Measurements from ENCODE around the gene USP24.
"Not testable (repeated sequence)": the region's sequence is repeated elsewhere in the genome, so short reads cannot be mapped to it uniquely, and the experiment has no call there.

Gene USP24

DNA sequence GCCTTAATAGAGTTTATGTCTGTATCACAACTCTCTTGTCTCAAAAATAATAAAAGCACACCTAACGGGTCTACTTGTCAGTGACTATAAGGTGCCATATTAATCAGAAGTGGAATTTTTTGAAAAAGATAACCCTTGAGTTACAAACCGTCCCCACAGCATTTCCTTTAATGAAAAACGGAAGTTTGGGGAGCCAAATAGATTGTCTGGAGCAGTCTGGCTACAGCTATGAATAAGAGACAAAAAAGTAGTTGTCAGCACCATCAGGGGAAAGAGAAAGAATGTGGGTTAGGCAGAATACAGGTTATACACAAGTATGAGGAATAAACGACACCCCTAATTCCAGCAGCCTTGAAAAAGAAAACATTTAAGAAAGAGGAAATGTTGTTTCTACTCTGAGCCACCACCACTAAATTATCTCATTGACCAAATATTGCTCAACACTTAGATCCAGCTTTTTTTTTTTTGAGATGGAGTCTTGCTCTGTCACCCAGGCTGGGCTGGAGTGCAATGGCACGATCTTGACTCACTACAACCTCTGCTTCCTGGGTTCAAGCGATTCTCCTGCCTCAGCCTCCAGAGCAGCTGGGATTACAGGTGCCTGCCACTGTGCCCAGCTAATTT lies 29.4 kb upstream of the USP24 start:
- no peaks in the 10 kb centered on the region for H3K9me3 Mint-ChIP-seq
- peaks cover 7% of the 10 kb centered on the region for H3K27me3 Mint-ChIP-seq (ENCODE audit: low read depth)
- no peaks in the 10 kb centered on the region for H3K4me1 Mint-ChIP-seq (ENCODE audit: low read depth)
- no peaks in the 10 kb centered on the region for H3K36me3 Mint-ChIP-seq (ENCODE audit: low read depth)
- H3K27ac Mint-ChIP-seq, result no peak overlapping the region
- H3K4me3 Mint-ChIP-seq, result no peak overlapping the region
- no peak for DNase-seq (ENCODE audit: low spot score)

DNA sequence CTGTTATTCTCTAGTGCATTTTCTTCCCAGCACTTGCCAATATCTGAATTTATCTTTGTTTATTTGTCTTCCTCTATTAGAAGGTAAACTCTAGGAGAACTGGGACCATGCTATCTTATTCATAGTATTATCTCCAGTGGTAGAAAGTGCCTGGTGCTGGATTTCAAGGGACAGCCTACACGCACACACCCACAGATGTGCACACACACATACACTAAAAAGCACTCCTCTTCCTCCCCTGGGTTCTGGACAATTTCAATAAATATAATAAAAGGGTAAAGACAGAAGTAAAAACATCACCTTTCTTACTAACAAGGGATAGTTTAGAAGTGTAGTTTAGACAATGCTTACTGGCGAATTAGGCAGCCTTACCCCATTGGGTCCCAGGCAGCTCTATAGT lies 28.5 kb upstream of the USP24 start:
- Mint-ChIP-seq H3K9me3 (no peaks in the 10 kb centered on the region), H3K27ac (no peak overlapping the region), H3K4me3 (no peak overlapping the region), H3K36me3 (ENCODE audit: low read depth) (no peaks in the 10 kb centered on the region), H3K4me1 (ENCODE audit: low read depth) (no peaks in the 10 kb centered on the region), H3K27me3 (ENCODE audit: low read depth) (peaks cover 7% of the 10 kb centered on the region)
- no peak for DNase-seq (ENCODE audit: low spot score)

DNA sequence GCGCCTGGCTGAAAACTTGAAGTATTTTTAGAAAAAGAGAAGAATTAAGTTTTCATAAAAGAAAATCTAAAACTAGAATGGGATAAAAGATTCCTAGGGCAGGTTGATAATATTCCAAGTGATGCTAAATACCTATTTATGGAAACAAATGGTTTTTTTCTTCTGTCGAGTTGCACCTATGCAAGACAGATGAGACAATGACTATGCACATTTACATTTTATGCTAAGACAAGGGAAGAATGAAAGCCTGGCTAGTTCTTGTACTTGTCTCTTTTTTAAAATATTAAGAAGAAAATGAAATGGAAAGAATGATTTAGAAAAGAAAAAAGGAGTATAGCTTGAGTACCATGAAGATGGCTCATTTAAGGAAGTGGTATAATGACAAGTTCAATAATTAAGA lies 24.4 kb upstream of the USP24 start:
- H3K27me3 Mint-ChIP-seq (ENCODE audit: low read depth), result peaks cover 9% of the 10 kb centered on the region
- no peaks in the 10 kb centered on the region for H3K36me3 Mint-ChIP-seq (ENCODE audit: low read depth)
- no peak overlapping the region for H3K27ac Mint-ChIP-seq
- no peaks in the 10 kb centered on the region for H3K9me3 Mint-ChIP-seq
- DNase-seq (ENCODE audit: low spot score), result no peak
- H3K4me3 Mint-ChIP-seq, result no peak overlapping the region
- H3K4me1 Mint-ChIP-seq (ENCODE audit: low read depth), result no peaks in the 10 kb centered on the region

DNA sequence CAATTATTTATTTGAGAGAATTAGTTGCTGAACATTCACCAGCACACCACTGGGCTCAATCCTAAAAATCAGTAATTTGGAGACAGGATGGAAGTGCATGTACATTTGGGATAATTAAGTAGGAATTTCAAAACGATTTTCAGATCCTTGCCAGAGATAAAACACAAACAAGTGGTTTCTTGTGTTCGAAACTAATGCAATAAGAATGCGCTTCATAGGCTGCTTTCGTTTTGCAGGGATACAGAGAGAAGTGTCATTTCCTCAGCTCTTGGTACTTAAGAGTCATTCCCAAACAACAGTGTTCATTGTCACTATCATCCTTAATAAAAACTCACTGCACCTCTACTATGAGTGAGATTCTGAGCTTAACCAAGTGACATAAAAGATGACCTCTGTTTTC lies 20.6 kb upstream of the USP24 start:
- no peak for DNase-seq (ENCODE audit: low spot score)
- Mint-ChIP-seq H3K27ac (no peak overlapping the region), H3K9me3 (no peaks in the 10 kb centered on the region), H3K36me3 (ENCODE audit: low read depth) (no peaks in the 10 kb centered on the region), H3K4me3 (no peak overlapping the region), H3K4me1 (ENCODE audit: low read depth) (no peaks in the 10 kb centered on the region), H3K27me3 (ENCODE audit: low read depth) (peaks cover 20% of the 10 kb centered on the region)

DNA sequence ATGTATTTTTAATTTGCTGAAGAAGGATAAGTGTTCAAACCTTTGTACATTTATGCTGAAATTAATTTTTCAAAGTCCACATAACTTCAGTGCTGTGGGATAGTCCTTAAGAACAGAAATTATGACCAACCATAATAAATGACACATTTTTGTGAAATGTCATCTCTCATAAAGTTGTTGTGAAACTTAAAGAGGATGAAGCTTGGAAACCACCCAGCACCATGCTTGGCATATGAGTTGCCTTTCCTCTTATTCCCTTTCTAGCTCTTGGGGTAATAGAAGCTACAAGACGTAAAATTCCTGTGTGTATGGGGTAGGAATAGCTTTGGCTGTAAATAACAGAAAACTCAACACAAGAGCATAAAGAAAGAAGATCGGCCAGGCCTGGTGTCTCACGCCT lies 18.9 kb upstream of the USP24 start:
- H3K27me3 Mint-ChIP-seq (ENCODE audit: low read depth), result peaks cover 24% of the 10 kb centered on the region
- no peaks in the 10 kb centered on the region for H3K4me1 Mint-ChIP-seq (ENCODE audit: low read depth)
- H3K9me3 Mint-ChIP-seq, result no peaks in the 10 kb centered on the region
- no peak overlapping the region for H3K27ac Mint-ChIP-seq
- no peak for DNase-seq (ENCODE audit: low spot score)
- no peak overlapping the region for H3K4me3 Mint-ChIP-seq
- H3K36me3 Mint-ChIP-seq (ENCODE audit: low read depth), result no peaks in the 10 kb centered on the region

DNA sequence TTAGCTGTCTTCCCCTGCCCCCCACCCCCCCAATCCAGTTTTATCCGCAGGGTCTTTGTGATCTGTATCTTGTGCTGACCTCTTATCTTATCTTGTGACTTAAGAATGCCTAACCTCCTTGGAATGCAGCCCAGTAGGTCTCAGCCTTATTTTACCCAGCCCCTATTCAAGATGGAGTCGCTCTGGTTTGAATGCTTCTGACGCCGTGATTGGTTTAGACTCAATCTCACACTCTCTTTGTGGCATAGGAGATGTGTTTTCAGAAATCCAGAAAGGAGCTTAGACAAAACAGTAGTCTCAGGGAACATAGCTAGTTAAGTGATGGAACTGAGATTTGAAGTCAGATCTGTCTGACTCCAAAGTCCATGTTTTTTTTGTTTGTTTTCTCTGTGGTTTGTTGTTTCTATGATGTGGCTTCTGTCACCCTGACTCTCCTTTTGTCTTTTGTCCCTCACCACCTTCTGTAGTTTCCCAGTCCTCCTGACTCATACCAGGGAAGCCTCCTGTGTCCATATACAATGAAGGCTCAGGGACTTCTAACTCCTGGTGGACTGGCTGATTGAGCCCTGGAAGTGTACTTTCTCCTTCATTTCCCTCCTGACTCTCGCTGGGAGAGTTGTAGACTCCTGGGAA lies 18.1 kb upstream of the USP24 start:
- Mint-ChIP-seq H3K27ac (no peak overlapping the region), H3K27me3 (ENCODE audit: low read depth) (peaks cover 24% of the 10 kb centered on the region), H3K36me3 (ENCODE audit: low read depth) (no peaks in the 10 kb centered on the region), H3K4me3 (no peak overlapping the region), H3K9me3 (peaks cover 4% of the 10 kb centered on the region), H3K4me1 (ENCODE audit: low read depth) (no peaks in the 10 kb centered on the region)
- no peak for DNase-seq (ENCODE audit: low spot score)

DNA sequence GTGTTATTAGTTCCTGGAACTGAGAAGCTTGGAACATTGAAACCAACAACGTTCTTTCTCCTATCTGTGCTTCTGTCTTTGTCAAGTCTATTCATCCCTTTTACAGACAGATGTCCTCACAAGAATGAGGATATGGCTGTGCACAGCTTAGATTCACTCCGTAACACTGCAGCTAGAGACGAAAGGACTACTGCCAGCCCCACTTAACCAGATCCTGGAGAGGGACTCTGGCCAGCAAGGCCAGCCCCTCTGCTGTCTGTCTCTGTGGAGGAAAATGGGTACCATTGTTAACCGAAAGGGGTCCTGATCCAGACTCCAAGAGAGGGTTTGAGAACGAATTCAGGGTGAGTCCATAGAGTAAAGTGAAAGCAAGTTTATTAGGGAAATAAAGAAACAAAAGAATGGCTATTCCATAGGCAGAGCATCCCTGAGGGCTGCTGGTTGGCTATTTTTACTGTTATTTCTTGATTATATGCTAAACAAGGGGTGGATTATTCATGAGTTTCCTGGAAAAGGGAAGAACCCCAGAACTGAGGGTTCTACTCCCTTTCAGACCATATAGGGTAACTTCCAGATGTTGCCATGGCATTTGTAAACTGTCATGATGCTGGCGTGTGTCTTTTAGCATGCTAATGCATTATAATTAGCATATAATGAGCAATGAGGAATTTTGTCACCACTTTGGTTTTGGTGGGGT lies 17.4 kb upstream of the USP24 start:
- no peak overlapping the region for H3K27ac Mint-ChIP-seq
- no peak overlapping the region for H3K4me3 Mint-ChIP-seq

DNA sequence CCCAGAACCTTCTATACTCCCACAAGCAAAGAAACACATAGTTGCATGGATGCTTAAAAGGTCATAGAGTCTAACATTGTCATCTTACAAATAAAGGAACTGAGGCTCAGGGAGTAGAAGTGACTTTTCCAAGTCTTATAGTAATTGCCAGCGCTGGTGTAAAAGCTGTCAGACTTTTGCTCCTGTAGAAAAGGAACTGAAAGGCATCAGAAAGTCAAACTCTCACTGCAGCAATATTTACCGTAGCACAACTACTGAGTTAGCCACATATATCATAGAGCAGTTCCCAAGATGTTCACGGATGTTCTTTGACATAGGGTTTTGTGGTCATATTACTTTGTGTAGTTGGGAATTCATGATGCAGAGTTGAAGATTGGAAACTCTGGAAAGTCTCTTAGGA lies 16.6 kb upstream of the USP24 start:
- H3K27me3 Mint-ChIP-seq (ENCODE audit: low read depth), result peaks cover 24% of the 10 kb centered on the region
- no peak overlapping the region for H3K27ac Mint-ChIP-seq
- H3K4me3 Mint-ChIP-seq, result no peak overlapping the region
- H3K4me1 Mint-ChIP-seq (ENCODE audit: low read depth), result no peaks in the 10 kb centered on the region
- no peaks in the 10 kb centered on the region for H3K36me3 Mint-ChIP-seq (ENCODE audit: low read depth)
- H3K9me3 Mint-ChIP-seq, result peaks cover 4% of the 10 kb centered on the region
- no peak for DNase-seq (ENCODE audit: low spot score)

More for the DNA sequence above, 17.4 kb upstream of the USP24 start:
- DNase-seq (ENCODE audit: low spot score), result no peak
- Mint-ChIP-seq H3K9me3 (peaks cover 4% of the 10 kb centered on the region), H3K4me1 (ENCODE audit: low read depth) (no peaks in the 10 kb centered on the region), H3K36me3 (ENCODE audit: low read depth) (no peaks in the 10 kb centered on the region), H3K27me3 (ENCODE audit: low read depth) (peaks cover 24% of the 10 kb centered on the region)

DNA sequence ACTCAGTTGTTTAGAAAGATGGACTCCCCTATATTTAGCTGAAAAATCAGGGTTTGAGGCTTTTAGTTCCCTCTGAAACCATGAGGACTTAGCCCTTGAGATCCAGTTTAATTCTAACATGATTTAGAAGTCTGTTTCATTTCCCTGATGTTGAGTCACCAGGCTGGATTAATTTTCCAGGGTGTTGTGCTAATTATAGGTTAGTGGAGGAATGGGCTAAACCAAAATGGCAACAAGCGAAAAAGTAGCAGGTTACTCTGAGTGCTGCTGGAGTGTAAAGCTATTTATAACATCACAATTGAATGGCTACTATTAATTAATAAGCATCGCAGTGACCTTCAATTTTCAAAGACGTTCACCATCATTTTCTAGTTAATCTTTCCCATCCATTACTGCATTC lies 15.5 kb upstream of the USP24 start:
- Mint-ChIP-seq H3K9me3 (peaks cover 4% of the 10 kb centered on the region), H3K36me3 (ENCODE audit: low read depth) (no peaks in the 10 kb centered on the region), H3K27me3 (ENCODE audit: low read depth) (peaks cover 27% of the 10 kb centered on the region), H3K4me1 (ENCODE audit: low read depth) (no peaks in the 10 kb centered on the region), H3K4me3 (no peak overlapping the region), H3K27ac (no peak overlapping the region)
- DNase-seq (ENCODE audit: low spot score), result no peak

DNA sequence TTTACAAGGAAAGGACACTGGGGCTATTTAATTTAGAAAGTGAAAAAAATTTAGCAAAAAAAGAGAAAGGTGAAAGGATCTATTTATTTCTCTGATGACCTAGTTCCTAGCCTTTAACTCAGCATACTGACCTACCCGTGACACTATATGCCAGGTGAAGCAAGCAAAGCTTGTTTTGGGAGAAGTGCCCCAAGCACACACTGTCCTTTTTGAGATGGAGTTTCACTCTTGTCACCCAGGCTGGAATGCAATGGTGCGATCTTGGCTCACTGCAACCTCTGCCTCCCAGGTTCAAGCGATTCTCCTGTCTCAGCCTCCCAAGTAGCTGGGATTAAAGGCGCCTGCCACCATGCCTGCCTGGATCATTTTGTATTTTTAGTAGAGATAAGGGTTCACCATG lies 14.6 kb upstream of the USP24 start:
- peaks cover 26% of the 10 kb centered on the region for H3K27me3 Mint-ChIP-seq (ENCODE audit: low read depth)
- H3K27ac Mint-ChIP-seq; H3K9me3 Mint-ChIP-seq; H3K4me1 Mint-ChIP-seq (ENCODE audit: low read depth); DNase-seq (ENCODE audit: low spot score); H3K4me3 Mint-ChIP-seq; H3K36me3 Mint-ChIP-seq (ENCODE audit: low read depth): not testable (repeated sequence)

DNA sequence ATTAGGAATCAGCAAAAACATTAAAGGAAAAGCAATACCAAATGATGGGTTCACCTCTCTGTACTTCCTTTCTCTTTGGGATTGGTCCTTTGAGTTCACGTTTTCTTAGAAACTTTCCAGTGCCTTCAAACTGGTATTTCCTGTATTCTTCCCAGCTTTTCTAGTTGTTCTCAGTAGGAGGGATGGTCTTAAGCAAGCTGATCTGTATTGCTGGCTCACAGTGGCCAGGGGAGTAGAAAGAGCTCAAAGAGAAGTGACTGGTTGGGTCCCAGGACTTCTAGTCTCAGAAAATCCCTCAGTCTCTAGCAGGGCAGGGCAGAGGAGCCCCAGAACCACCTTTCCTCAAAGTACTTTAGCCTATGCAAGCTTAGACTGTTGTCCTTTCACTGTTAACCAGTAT lies 10.1 kb upstream of the USP24 start:
- Mint-ChIP-seq H3K27me3 (ENCODE audit: low read depth) (peaks cover 9% of the 10 kb centered on the region), H3K4me3 (no peak overlapping the region), H3K4me1 (ENCODE audit: low read depth) (no peaks in the 10 kb centered on the region), H3K9me3 (peaks cover 4% of the 10 kb centered on the region), H3K36me3 (ENCODE audit: low read depth) (no peaks in the 10 kb centered on the region), H3K27ac (no peak overlapping the region)
- no peak for DNase-seq (ENCODE audit: low spot score)

DNA sequence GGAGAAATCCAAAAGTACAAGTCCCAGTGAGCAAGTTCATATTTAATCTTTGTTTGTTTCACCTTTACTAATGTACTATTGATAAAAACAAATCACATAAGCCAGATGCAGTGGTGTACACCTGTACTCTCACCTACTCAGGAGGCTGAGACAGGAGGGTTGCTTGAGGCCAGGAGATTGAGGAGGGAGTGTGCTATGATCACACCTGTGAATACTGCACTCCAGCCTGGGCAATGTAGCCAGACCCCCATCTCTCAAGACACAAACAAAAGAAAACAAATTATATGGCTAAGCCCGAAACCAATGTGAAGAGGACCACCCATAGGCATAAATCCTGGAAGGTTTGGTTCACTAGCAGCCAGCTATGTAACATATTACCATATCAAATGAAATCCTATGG lies 9.6 kb upstream of the USP24 start:
- DNase-seq (ENCODE audit: low spot score), result no peak
- Mint-ChIP-seq H3K36me3 (ENCODE audit: low read depth) (no peaks in the 10 kb centered on the region), H3K4me3 (no peak overlapping the region), H3K9me3 (peaks cover 4% of the 10 kb centered on the region), H3K27me3 (ENCODE audit: low read depth) (peaks cover 6% of the 10 kb centered on the region), H3K4me1 (ENCODE audit: low read depth) (no peaks in the 10 kb centered on the region), H3K27ac (no peak overlapping the region)

DNA sequence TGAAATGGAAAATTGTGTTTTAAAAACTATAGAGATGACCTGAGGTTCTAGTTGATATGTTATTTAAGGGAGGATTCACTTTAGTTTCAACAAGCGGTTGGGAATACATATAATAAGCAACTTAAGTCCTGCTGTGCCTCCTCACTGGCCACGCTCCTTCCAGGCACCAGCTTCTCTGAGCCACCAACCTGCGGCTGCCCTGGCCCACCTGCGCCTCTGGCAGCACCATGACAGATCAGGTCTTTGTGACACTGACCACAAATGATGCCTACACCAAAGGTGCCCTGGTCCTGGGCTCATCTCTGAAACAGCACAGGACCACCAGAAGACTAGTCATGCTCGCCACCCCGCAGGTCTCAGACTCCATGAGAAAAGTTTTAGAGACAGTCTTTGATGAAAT lies 7.0 kb upstream of the USP24 start:
- Mint-ChIP-seq H3K27me3 (ENCODE audit: low read depth) (peaks cover 5% of the 10 kb centered on the region), H3K4me1 (ENCODE audit: low read depth) (peaks cover 10% of the 10 kb centered on the region), H3K36me3 (ENCODE audit: low read depth) (no peaks in the 10 kb centered on the region), H3K4me3 (no peak overlapping the region), H3K9me3 (no peaks in the 10 kb centered on the region), H3K27ac (no peak overlapping the region)
- DNase-seq (ENCODE audit: low spot score), result no peak

DNA sequence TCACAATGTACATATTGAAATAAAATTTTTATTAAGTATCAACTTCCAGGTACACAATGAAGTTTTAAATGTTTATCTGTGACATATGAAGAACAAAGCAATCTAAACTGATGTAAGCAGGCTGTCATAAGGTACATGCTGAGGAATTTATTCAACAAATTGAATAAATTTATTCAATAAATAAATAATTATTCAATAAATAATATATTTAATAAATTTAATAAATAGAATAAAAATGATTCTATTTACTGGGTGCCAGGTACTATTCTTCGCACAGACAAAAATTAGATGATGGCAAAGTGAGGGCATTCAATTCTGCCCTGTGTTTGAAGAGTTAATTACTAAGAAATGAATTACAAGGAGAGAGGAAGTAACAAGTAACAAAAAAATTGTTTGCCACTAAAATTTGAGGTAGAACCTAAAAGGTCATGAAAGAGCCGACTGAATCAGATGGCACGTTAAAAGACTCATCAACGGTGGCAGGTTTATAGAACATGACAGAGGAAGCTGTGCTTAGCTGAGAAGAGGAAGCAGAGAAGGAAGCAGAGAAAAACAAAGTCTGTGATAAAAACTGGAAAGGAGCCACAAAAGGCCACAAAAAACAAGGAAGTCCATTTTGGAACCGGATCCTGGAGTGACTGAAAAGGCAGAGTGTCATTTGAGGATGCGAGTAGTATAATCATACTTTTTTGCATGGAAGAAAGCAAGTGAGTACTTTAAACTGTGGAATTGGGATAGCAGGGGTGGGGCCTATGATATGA lies 2.2 kb upstream of the USP24 start:
- H3K9me3 Mint-ChIP-seq, result no peaks in the 10 kb centered on the region
- peaks cover 2% of the 10 kb centered on the region for H3K27me3 Mint-ChIP-seq (ENCODE audit: low read depth)
- peaks cover 43% of the 10 kb centered on the region for H3K4me1 Mint-ChIP-seq (ENCODE audit: low read depth)
- no peak for DNase-seq (ENCODE audit: low spot score)
- H3K27ac Mint-ChIP-seq, result peak overlapping the region; percentile 22
- H3K36me3 Mint-ChIP-seq (ENCODE audit: low read depth), result peaks cover 13% of the 10 kb centered on the region
- peak overlapping the region; percentile 2 for H3K4me3 Mint-ChIP-seq
